Measurements from ENCODE around the gene ASIC4. TPM values are rescaled to one million over a fixed set of nuclear protein-coding genes. Genes with fewer than 3 reads are reported as not detected.

Gene ASIC4
- total and polyA plus RNA-seq, 2 of the 13 experiments (the other 11 are each of a cell fraction or from before 2014, with no cell fraction given) = 0.03 TPM; not detected in 1

DNA sequence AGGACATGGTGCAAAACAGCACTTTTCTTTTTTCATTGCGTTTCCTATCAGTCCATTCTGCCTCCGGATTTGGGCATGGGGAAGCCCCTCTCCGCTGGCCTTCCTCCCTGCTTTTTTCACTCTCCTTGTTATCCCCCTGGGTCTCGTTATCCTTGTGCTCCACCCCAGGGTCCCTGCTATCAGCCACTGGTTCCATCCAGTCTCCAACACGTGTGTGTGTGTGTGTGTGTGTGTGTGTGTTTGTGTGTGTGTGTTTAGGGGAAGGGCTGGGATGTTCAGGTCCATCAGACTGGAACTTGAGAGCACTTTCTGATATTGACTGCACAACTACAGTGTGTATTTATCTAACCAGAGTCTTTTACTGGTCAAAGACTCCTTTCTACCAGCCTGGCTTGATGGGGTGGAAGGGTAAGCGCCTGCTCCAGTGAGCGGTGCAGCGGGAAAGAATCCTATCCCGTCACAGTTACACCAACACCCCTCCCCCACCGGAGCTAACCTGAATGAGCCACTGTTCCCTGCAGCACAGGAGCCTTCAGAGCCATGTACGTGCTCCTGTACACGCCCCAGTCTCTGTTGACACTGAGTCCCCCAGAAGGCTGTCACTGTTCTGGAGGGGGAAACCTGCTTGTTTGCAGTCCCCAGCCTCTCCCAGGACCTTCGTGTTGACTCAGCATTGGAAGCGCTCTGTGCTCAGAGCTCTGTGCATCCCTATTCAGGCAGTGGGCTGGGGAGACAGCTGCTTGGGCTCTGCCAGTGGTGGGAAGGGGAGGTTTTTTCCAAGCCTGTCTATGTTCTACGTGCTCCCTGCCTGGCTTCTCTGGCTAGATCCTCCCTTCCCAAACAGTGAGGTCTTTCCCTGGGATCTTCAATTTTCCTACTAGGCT is 62.5 kb downstream of the ASIC4 start (continued):
- no peak for TF ChIP-seq ATAD3A (CRISPR knock-in tag; IDR thresholded peaks at IDR 0.05)
- peak; percentile 78 for TF ChIP-seq ZNF335 (CRISPR knock-in tag; IDR thresholded peaks at IDR 0.05)
- TF ChIP-seq, protein P1, sequence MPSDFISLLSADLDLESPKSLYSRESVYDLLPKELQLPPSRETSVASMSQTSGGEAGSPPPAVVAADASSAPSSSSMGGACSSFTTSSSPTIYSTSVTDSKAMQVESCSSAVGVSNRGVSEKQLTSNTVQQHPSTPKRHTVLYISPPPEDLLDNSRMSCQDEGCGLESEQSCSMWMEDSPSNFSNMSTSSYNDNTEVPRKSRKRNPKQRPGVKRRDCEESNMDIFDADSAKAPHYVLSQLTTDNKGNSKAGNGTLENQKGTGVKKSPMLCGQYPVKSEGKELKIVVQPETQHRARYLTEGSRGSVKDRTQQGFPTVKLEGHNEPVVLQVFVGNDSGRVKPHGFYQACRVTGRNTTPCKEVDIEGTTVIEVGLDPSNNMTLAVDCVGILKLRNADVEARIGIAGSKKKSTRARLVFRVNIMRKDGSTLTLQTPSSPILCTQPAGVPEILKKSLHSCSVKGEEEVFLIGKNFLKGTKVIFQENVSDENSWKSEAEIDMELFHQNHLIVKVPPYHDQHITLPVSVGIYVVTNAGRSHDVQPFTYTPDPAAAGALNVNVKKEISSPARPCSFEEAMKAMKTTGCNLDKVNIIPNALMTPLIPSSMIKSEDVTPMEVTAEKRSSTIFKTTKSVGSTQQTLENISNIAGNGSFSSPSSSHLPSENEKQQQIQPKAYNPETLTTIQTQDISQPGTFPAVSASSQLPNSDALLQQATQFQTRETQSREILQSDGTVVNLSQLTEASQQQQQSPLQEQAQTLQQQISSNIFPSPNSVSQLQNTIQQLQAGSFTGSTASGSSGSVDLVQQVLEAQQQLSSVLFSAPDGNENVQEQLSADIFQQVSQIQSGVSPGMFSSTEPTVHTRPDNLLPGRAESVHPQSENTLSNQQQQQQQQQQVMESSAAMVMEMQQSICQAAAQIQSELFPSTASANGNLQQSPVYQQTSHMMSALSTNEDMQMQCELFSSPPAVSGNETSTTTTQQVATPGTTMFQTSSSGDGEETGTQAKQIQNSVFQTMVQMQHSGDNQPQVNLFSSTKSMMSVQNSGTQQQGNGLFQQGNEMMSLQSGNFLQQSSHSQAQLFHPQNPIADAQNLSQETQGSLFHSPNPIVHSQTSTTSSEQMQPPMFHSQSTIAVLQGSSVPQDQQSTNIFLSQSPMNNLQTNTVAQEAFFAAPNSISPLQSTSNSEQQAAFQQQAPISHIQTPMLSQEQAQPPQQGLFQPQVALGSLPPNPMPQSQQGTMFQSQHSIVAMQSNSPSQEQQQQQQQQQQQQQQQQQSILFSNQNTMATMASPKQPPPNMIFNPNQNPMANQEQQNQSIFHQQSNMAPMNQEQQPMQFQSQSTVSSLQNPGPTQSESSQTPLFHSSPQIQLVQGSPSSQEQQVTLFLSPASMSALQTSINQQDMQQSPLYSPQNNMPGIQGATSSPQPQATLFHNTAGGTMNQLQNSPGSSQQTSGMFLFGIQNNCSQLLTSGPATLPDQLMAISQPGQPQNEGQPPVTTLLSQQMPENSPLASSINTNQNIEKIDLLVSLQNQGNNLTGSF (CRISPR knock-in tag; IDR thresholded peaks at IDR 0.05) = peak; percentile 40; the same call in 1 of the 2 replicates
- TF ChIP-seq ZNF652 (CRISPR knock-in tag; IDR thresholded peaks at IDR 0.05; ENCODE audit: borderline replicate concordance, low read depth) = peak; percentile 63; the same call in 1 of the 2 replicates
- 0 out of 2 replicates have a peak, but pooled peaks have one; percentile 76 for TF ChIP-seq FIP1L1 (IDR thresholded peaks at IDR 0.05; ENCODE audit: borderline replicate concordance, insufficient read depth, low read depth, low read length)
- TF ChIP-seq, protein P2, sequence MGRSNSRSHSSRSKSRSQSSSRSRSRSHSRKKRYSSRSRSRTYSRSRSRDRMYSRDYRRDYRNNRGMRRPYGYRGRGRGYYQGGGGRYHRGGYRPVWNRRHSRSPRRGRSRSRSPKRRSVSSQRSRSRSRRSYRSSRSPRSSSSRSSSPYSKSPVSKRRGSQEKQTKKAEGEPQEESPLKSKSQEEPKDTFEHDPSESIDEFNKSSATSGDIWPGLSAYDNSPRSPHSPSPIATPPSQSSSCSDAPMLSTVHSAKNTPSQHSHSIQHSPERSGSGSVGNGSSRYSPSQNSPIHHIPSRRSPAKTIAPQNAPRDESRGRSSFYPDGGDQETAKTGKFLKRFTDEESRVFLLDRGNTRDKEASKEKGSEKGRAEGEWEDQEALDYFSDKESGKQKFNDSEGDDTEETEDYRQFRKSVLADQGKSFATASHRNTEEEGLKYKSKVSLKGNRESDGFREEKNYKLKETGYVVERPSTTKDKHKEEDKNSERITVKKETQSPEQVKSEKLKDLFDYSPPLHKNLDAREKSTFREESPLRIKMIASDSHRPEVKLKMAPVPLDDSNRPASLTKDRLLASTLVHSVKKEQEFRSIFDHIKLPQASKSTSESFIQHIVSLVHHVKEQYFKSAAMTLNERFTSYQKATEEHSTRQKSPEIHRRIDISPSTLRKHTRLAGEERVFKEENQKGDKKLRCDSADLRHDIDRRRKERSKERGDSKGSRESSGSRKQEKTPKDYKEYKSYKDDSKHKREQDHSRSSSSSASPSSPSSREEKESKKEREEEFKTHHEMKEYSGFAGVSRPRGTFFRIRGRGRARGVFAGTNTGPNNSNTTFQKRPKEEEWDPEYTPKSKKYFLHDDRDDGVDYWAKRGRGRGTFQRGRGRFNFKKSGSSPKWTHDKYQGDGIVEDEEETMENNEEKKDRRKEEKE (IDR thresholded peaks at IDR 0.05) = no peak
- TF ChIP-seq ZNF468 (CRISPR knock-in tag; IDR thresholded peaks at IDR 0.05) = 0 out of 2 replicates have a peak, but pooled peaks have one; percentile 41
- peak; percentile 97 for TF ChIP-seq SNAI1 (CRISPR knock-in tag; IDR thresholded peaks at IDR 0.05; ENCODE audit: borderline replicate concordance)
- TF ChIP-seq IKZF1 (IDR thresholded peaks at IDR 0.05) = no peak
- TF ChIP-seq ZNF136 (CRISPR knock-in tag; IDR thresholded peaks at IDR 0.05; ENCODE audit: low read depth) = peak; percentile 99
- TF ChIP-seq, protein P3, sequence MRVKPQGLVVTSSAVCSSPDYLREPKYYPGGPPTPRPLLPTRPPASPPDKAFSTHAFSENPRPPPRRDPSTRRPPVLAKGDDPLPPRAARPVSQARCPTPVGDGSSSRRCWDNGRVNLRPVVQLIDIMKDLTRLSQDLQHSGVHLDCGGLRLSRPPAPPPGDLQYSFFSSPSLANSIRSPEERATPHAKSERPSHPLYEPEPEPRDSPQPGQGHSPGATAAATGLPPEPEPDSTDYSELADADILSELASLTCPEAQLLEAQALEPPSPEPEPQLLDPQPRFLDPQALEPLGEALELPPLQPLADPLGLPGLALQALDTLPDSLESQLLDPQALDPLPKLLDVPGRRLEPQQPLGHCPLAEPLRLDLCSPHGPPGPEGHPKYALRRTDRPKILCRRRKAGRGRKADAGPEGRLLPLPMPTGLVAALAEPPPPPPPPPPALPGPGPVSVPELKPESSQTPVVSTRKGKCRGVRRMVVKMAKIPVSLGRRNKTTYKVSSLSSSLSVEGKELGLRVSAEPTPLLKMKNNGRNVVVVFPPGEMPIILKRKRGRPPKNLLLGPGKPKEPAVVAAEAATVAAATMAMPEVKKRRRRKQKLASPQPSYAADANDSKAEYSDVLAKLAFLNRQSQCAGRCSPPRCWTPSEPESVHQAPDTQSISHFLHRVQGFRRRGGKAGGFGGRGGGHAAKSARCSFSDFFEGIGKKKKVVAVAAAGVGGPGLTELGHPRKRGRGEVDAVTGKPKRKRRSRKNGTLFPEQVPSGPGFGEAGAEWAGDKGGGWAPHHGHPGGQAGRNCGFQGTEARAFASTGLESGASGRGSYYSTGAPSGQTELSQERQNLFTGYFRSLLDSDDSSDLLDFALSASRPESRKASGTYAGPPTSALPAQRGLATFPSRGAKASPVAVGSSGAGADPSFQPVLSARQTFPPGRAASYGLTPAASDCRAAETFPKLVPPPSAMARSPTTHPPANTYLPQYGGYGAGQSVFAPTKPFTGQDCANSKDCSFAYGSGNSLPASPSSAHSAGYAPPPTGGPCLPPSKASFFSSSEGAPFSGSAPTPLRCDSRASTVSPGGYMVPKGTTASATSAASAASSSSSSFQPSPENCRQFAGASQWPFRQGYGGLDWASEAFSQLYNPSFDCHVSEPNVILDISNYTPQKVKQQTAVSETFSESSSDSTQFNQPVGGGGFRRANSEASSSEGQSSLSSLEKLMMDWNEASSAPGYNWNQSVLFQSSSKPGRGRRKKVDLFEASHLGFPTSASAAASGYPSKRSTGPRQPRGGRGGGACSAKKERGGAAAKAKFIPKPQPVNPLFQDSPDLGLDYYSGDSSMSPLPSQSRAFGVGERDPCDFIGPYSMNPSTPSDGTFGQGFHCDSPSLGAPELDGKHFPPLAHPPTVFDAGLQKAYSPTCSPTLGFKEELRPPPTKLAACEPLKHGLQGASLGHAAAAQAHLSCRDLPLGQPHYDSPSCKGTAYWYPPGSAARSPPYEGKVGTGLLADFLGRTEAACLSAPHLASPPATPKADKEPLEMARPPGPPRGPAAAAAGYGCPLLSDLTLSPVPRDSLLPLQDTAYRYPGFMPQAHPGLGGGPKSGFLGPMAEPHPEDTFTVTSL (CRISPR knock-in tag; IDR thresholded peaks at IDR 0.05; ENCODE audit: borderline replicate concordance) = peak; percentile 96
- TF ChIP-seq ZSCAN9 (CRISPR knock-in tag; IDR thresholded peaks at IDR 0.05; ENCODE audit: borderline replicate concordance) = peak; percentile 91; the same call in 1 of the 2 replicates
- no peak for TF ChIP-seq RARG (CRISPR knock-in tag; IDR thresholded peaks at IDR 0.05; ENCODE audit: low read depth)
- TF ChIP-seq MIER3 (CRISPR knock-in tag; IDR thresholded peaks at IDR 0.05; ENCODE audit: borderline replicate concordance) = peak; percentile 99

Data from HepG2 (cell line).